OCI-LY1 (cell line): ENCODE data around the gene SLC30A4.

Experiments used
- CTCF ChIP-seq: fragments of 200-600 bp; sonication (generic), shearing (Covaris generic); IDR thresholded peaks from 2 replicates; pipeline ENCODE4 v1.5.1; 2017; ENCODE audit warnings: mild to moderate bottlenecking, antibody characterized with exemption, low read length, moderate library complexity, mixed read lengths
- EZH2 ChIP-seq: fragments of 200-600 bp; sonication (generic), shearing (Covaris generic); IDR thresholded peaks from 2 replicates; pipeline ENCODE4 v1.8.0; 2017; ENCODE audit warnings: borderline replicate concordance, mixed run types, mild to moderate bottlenecking, antibody characterized with exemption, low read length, moderate library complexity, mixed read lengths

- TF ChIP-seq CTCF (no peak), EZH2 (no peak)
These were observed 88.4 kb downstream of the SLC30A4 start for GRCh38 chr15:45434078-45434567.
